Measurements from ENCODE around the gene CYP2S1.

Gene CYP2S1

DNA sequence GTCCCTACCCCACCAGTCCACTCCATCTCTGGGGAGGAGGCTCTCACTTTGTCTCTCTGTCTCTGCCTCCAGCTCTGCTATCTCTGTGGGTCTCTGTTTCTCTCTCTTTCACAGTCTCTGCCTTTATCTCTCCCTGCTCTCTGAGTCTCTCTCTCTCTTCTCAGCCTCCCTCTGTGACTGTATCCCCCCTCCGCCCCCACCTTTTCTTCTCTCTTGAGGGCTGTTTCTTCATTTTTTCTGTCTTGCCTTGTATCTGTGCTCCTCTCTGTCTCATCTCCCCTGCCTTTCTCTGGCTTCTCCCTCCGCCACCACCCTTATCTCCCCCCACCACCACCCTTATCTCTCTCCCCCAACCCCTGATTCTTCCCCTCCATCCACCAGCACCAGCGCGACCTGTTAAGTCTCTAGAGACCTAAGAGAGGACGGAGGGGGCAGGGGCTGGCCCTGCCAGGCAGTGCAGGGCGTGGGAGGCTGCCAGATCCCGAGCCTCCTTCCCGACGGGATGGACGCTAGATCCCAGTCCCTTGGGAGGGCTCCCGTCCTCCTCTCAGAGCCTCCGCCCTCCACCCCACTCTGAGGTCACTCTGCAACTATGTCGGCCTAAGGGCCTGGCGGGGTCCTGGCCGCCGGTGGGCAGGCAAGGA is 27.0 kb downstream of the CYP2S1 start:
- 12 to 20% methylated on average over 2 to 16 of the region's 16 CpGs for WGBS, 2 experiments (ENCODE audit: insufficient coverage in 2 of 2)
- Histone ChIP-seq H3K9me3 (ENCODE audit: control insufficient read depth, low read length) (no peaks in the 10 kb centered on the region), H3K4me3 (ENCODE audit: extremely low read depth, insufficient read depth, low read length, poor library complexity, severe bottlenecking) (peak overlapping the region; percentile 94), H3K4me1 (ENCODE audit: control insufficient read depth, insufficient read depth, low read length, poor library complexity, severe bottlenecking) (peaks cover 61% of the 10 kb centered on the region), H3K36me3 (ENCODE audit: control insufficient read depth, insufficient read depth, low read length) (peaks cover 39% of the 10 kb centered on the region), H3K27ac (ENCODE audit: low read depth, low read length, severe bottlenecking) (peak overlapping the region; percentile 90)

DNA sequence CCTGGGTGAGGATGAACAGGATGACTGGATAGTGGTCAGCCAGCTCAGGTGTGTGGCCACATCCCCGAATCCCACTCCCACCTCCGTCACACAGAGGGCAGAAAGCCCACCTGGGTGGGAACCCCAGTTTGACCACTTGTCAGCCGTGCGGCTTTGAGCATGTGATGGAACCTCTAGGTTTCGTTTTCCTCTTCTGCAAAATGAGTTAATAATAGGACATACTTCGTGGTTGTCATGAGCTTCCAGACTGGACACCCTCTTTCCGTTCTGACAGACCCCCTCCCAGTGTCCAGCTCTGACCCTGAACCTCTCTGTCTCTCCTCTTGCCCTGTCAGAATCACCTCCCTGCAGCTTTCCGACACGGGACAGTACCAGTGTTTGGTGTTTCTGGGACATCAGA is 27.8 kb downstream of the CYP2S1 start:
- Histone ChIP-seq H3K36me3 (ENCODE audit: control insufficient read depth, insufficient read depth, low read length) (peaks cover 42% of the 10 kb centered on the region), H3K4me1 (ENCODE audit: control insufficient read depth, insufficient read depth, low read length, poor library complexity, severe bottlenecking) (peaks cover 64% of the 10 kb centered on the region), H3K27ac (ENCODE audit: low read depth, low read length, severe bottlenecking) (peak overlapping the region; percentile 90), H3K4me3 (ENCODE audit: extremely low read depth, insufficient read depth, low read length, poor library complexity, severe bottlenecking) (peak overlapping the region; percentile 94), H3K9me3 (ENCODE audit: control insufficient read depth, low read length) (no peaks in the 10 kb centered on the region)
- WGBS, 2 experiments (ENCODE audit: insufficient coverage in 2 of 2), result 92 to 99% methylated on average over 6 to 7 of the region's 9 CpGs

DNA sequence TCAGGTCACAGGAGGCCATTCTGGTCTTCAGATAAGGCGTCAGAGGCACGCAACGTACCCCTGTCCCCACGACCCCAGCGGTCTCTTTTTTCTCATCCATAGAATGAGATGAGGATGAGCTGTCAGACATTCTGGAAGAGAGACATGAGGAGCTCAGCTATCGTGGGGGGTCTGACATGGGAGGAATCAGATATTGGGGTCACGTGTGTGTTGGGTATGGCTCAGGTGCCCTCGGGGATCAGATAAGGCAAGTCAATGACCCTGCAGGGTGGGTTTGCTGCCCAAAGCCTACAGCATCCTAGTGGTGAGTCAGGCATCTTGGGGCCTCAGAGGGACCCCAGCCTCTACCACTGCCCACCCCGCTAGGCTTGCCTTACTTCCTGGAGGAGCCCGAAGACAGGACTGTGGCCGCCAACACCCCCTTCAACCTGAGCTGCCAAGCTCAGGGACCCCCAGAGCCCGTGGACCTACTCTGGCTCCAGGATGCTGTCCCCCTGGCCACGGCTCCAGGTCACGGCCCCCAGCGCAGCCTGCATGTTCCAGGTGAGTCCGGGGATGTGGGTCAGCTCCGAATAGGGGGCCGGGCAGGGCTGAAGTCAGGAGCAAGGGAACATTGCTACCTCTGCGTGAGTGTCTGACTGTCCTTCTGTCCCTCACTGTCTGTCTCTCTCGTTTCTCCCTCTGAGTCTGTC is 28.6 kb downstream of the CYP2S1 start:
- Histone ChIP-seq H3K9me3 (ENCODE audit: control insufficient read depth, low read length) (no peaks in the 10 kb centered on the region), H3K4me1 (ENCODE audit: control insufficient read depth, insufficient read depth, low read length, poor library complexity, severe bottlenecking) (peaks cover 68% of the 10 kb centered on the region), H3K27ac (ENCODE audit: low read depth, low read length, severe bottlenecking) (peak overlapping the region; percentile 59), H3K36me3 (ENCODE audit: control insufficient read depth, insufficient read depth, low read length) (peaks cover 45% of the 10 kb centered on the region), H3K4me3 (ENCODE audit: extremely low read depth, insufficient read depth, low read length, poor library complexity, severe bottlenecking) (no peak overlapping the region)
- WGBS, 2 experiments (ENCODE audit: insufficient coverage in 2 of 2), result 91 to 95% methylated on average over 12 to 19 of the region's 20 CpGs

DNA sequence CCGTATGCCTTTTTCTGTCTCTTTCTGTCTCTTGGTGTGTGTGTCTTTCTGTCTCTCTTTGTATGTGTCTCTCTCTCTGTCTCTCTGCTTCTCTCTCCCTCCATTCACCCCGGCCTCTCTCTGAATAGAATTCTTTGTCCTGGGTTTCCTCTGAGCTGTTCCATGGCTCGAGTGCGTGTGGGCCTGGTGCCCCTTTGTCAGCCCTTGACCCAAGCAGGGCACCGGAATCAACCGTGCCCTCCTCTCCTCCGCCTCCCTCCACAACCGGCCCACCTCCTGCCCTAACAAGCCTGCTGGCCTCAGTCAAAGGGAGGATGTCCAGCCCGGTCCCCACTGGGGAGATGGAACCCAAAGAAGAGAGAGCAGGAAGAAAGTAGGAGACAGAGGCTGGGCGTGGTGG is 29.2 kb downstream of the CYP2S1 start:
- Histone ChIP-seq H3K4me3 (ENCODE audit: extremely low read depth, insufficient read depth, low read length, poor library complexity, severe bottlenecking) (no peak overlapping the region), H3K4me1 (ENCODE audit: control insufficient read depth, insufficient read depth, low read length, poor library complexity, severe bottlenecking) (peaks cover 67% of the 10 kb centered on the region), H3K9me3 (ENCODE audit: control insufficient read depth, low read length) (no peaks in the 10 kb centered on the region), H3K27ac (ENCODE audit: low read depth, low read length, severe bottlenecking) (peak overlapping the region; percentile 59), H3K36me3 (ENCODE audit: control insufficient read depth, insufficient read depth, low read length) (peaks cover 49% of the 10 kb centered on the region)
- 90 to 95% methylated on average over 3 to 6 of the region's 10 CpGs for WGBS, 2 experiments (ENCODE audit: insufficient coverage in 2 of 2)

DNA sequence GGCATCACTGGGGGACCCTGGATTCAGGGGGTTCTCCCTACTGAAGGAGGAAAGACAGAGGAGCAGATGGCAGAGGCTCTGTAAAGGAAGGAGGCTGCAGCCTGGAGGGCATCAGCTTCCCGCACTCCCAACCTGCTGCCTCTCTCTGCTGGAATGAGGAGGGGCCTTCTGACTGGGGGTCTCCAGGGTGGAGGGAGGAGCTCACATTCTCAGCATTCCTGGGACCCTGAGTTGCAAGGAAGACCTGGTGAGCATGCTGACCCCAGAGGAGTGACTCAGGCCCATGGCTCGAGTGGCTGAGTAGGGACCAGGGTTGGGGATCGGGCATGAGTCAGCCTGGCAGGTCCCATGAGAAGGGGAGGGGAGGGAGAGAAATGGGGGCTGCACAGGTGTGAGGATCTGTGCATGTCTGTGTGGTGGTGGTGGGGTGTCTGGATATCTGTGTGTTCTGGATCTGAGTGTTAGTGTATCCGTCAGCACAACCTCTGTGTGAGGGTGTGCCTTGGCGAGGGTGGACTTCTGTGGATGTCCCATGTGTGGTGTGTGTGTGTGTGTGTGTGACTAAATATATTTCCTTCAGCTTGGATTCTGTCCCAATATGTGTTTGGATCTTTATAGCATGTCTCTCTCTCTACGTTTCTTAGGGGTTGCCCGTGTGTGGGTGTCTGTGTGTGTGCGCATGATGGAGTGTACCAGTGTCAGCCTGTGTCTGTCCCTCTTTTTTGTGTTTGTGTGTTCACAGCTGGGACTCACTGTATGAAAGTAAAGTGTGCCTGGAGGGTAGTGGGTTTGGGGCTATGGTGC is 30.6 kb downstream of the CYP2S1 start:
- Histone ChIP-seq H3K27ac (ENCODE audit: low read depth, low read length, severe bottlenecking) (peak overlapping the region; percentile 98), H3K4me3 (ENCODE audit: extremely low read depth, insufficient read depth, low read length, poor library complexity, severe bottlenecking) (peak overlapping the region; percentile 18), H3K4me1 (ENCODE audit: control insufficient read depth, insufficient read depth, low read length, poor library complexity, severe bottlenecking) (peaks cover 60% of the 10 kb centered on the region), H3K9me3 (ENCODE audit: control insufficient read depth, low read length) (no peaks in the 10 kb centered on the region), H3K36me3 (ENCODE audit: control insufficient read depth, insufficient read depth, low read length) (peaks cover 63% of the 10 kb centered on the region)
- WGBS, 2 experiments (ENCODE audit: insufficient coverage in 2 of 2), result 42 to 50% methylated on average over 5 to 7 of the region's 8 CpGs

DNA sequence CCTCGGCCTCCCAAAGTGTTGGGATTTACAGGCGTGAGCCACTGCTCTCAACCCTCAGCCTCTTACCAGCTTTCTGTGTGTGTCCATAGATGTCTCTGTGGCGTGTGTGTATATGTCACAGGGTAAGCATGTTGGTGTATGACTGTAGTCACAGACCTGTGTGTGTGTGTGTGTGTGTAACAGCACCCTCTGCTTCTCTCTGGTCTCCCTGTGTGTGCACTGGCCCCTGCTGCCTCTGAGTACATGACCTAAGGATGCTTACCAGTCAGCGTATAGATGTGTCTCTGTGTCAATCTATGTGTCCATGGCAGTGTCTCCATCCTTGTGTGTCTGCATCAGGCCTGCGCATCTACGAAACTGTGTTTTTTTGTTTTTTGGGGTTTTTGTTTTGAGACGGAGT is 31.6 kb downstream of the CYP2S1 start:
- Histone ChIP-seq H3K4me3 (ENCODE audit: extremely low read depth, insufficient read depth, low read length, poor library complexity, severe bottlenecking) (no peak overlapping the region), H3K9me3 (ENCODE audit: control insufficient read depth, low read length) (no peaks in the 10 kb centered on the region), H3K27ac (ENCODE audit: low read depth, low read length, severe bottlenecking) (peak overlapping the region; percentile 98), H3K36me3 (ENCODE audit: control insufficient read depth, insufficient read depth, low read length) (peaks cover 70% of the 10 kb centered on the region), H3K4me1 (ENCODE audit: control insufficient read depth, insufficient read depth, low read length, poor library complexity, severe bottlenecking) (peaks cover 63% of the 10 kb centered on the region)
- 82 to 89% methylated on average over 5 to 6 of the region's 7 CpGs for WGBS, 2 experiments (ENCODE audit: insufficient coverage in 2 of 2)

DNA sequence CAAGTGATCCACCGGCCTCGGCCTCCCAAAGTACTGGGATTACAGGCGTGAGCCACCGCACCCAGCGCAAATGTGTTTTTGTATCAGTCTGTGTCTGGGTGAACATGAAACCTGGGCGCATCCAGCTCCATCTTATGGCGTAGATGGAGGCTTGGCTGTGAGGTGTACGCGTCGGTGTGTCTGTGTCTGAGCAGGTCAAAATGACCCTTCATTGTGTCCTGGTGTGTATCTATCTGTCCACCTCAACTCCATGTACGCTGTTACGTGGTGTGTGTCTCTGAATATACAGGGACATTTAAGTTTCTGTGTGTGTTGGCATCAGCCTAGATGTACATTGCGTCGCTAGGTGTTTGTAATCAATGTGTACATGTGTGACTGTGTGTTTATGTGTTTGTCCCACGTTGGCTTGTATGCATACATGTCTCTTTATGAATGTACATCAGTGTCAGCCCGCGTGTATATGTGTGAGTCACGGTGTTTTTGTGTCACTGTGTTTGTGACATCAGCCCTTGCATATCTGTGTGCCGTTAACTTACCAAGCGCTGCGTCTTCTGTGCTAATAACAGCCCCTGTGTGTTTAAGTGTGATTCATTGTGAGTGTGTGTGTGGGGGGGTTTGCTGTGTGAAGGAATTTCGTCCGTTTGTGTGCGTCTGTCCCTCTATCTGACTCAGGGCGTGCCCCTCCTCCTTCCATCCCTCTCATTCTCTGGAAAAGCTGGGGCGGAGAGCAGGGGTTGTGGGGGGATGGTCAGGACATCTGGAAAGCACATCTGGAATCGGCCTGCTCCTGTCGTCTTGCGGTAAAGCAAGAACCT is 32.4 kb downstream of the CYP2S1 start:
- peaks cover 77% of the 10 kb centered on the region for H3K36me3 ChIP-seq (ENCODE audit: control insufficient read depth, insufficient read depth, low read length)
- 68 to 78% methylated on average over 16 to 21 of the region's 29 CpGs for WGBS, 2 experiments (ENCODE audit: insufficient coverage in 2 of 2)
- no peaks in the 10 kb centered on the region for H3K9me3 ChIP-seq (ENCODE audit: control insufficient read depth, low read length)
- peak overlapping the region; percentile 98 for H3K27ac ChIP-seq (ENCODE audit: low read depth, low read length, severe bottlenecking)
- H3K4me1 ChIP-seq (ENCODE audit: control insufficient read depth, insufficient read depth, low read length, poor library complexity, severe bottlenecking), result peaks cover 63% of the 10 kb centered on the region
- peak overlapping the region; percentile 26 for H3K4me3 ChIP-seq (ENCODE audit: extremely low read depth, insufficient read depth, low read length, poor library complexity, severe bottlenecking)

DNA sequence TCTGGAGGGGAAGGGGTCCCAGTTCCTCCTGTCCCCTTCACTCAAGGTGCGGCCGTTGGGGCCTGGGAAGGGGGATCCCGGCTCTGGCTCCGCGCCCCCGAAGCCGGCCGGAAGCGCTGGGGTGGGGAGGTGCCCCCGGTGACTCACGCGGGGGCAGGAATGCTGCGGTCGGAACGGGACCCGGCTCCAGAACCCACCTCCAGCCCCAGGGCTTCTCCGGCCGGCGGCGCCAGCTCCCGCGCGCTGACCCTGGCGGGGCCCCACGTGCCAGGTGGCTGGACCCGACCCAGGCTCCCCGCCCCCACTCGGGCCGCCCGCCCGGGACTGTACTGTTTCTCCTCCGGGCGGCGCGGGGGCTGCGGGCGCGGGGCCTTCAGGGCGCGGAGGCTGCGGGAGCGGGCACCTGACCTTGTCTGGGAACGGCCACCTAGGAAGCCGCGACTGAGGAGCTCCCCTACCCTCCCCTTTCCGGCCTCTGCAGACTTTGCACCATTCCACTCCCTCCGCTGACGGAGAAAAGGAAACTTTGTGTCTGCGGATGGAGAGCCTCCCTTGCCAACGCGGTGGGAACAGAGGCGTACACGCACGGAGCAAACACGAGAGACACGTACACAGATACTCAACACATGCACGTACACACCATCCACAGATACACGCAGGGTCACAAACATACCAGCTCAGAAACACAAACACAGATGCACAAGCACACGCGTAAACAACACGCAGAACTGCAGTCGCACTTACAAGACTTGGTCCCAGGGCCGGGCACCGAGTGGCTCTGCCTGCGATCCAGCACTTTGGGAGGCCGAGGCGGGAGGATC is 33.2 kb downstream of the CYP2S1 start:
- 24 to 30% methylated on average over 32 to 45 of the region's 67 CpGs for WGBS, 2 experiments (ENCODE audit: insufficient coverage in 2 of 2)

DNA sequence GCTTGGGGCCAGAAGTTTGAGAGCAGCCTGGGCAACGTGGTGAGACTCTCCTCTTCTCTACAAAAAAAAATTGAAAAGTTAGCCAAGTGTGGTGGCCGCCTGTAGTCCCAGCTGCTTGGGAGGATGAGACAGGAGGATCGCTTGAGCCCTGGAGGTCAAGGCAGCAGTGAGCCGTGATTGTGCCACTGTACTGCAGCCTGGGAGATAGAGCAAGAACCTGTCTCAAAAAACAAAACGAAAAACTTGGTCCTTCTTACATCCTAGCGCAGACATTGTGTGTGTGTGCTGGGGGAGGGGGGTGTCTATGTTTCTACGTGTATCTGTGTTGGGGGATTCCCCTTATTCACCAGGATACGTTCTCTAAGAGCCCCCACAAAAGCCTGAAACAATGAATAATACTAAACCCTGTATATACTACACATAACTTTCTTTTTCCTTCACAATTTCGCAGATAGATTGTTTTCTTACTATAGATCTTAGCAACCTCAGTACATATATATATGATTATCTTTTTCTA is 33.9 kb downstream of the CYP2S1 start:
- WGBS, 2 experiments (ENCODE audit: insufficient coverage in 2 of 2), result 79 to 83% methylated on average over 3 to 4 of the region's 9 CpGs
- H3K4me3 ChIP-seq (ENCODE audit: extremely low read depth, insufficient read depth, low read length, poor library complexity, severe bottlenecking), result peak overlapping the region; percentile 26
- H3K36me3 ChIP-seq (ENCODE audit: control insufficient read depth, insufficient read depth, low read length), result peaks cover 77% of the 10 kb centered on the region
- H3K9me3 ChIP-seq (ENCODE audit: control insufficient read depth, low read length), result no peaks in the 10 kb centered on the region
- H3K27ac ChIP-seq (ENCODE audit: low read depth, low read length, severe bottlenecking), result peak overlapping the region; percentile 98
- peaks cover 48% of the 10 kb centered on the region for H3K4me1 ChIP-seq (ENCODE audit: control insufficient read depth, insufficient read depth, low read length, poor library complexity, severe bottlenecking)

More for the DNA sequence above, 33.2 kb downstream of the CYP2S1 start:
- H3K27ac ChIP-seq (ENCODE audit: low read depth, low read length, severe bottlenecking), result peak overlapping the region; percentile 98
- peaks cover 77% of the 10 kb centered on the region for H3K36me3 ChIP-seq (ENCODE audit: control insufficient read depth, insufficient read depth, low read length)
- H3K9me3 ChIP-seq (ENCODE audit: control insufficient read depth, low read length), result no peaks in the 10 kb centered on the region
- H3K4me1 ChIP-seq (ENCODE audit: control insufficient read depth, insufficient read depth, low read length, poor library complexity, severe bottlenecking), result peaks cover 54% of the 10 kb centered on the region
- peak overlapping the region; percentile 26 for H3K4me3 ChIP-seq (ENCODE audit: extremely low read depth, insufficient read depth, low read length, poor library complexity, severe bottlenecking)

All from mesodermal cell (in vitro differentiated cells).